ENCODE results near the gene SIX3.
A peak's percentile ranks its signal among the peaks of the same experiment; 100 is the strongest.

SIX3 gene

DNA sequence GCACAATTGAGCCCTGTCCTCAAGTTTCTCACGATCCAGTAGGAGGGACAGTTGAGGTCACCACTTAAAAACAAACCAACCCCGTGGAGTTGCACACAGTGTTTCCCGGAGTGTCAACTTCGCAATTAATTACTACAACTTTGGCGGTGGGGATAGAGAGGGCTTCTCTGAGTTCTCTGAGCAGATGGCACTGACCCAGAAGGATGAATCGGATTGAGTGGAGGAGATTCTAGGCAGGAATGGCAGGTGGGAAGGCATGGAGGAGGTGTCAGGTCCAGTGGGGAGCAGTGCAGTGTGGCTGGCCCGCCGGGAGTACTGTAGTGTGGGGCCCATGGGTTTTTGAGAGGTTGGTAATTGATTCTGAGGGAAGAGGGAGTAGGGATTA, 12.0 kb downstream of the SIX3 start:
- Histone ChIP-seq H3F3A (ENCODE audit: insufficient read depth, low read length) (no peaks in the 10 kb centered on the region), H3K79me2 (ENCODE audit: insufficient read depth, low read length) (no peaks in the 10 kb centered on the region), H3K9me3 (ENCODE audit: low read length) (no peaks in the 10 kb centered on the region), H3K9me2 (ENCODE audit: low read depth, low read length) (no peaks in the 10 kb centered on the region), H3K36me3 (ENCODE audit: insufficient read depth, low read length) (no peaks in the 10 kb centered on the region), H3K9ac (ENCODE audit: low read length) (no peak overlapping the region), H3K27me3 (ENCODE audit: insufficient read depth, low read length) (no peaks in the 10 kb centered on the region; the same call in 1 of the 2 replicates), H4K20me1 (ENCODE audit: insufficient read depth, low read length) (no peaks in the 10 kb centered on the region), H3K4me2 (ENCODE audit: low read length) (no peak overlapping the region), H2AFZ (ENCODE audit: low read length) (no peak overlapping the region), H3K27ac (ENCODE audit: low read depth, low read length, poor library complexity, severe bottlenecking) (no peak overlapping the region), H3K4me1 (ENCODE audit: insufficient read depth, low read length, severe bottlenecking) (peaks cover 4% of the 10 kb centered on the region), H3K4me3 (ENCODE audit: low read depth, low read length, poor library complexity, severe bottlenecking) (no peak overlapping the region)
- TF ChIP-seq, protein P1, sequence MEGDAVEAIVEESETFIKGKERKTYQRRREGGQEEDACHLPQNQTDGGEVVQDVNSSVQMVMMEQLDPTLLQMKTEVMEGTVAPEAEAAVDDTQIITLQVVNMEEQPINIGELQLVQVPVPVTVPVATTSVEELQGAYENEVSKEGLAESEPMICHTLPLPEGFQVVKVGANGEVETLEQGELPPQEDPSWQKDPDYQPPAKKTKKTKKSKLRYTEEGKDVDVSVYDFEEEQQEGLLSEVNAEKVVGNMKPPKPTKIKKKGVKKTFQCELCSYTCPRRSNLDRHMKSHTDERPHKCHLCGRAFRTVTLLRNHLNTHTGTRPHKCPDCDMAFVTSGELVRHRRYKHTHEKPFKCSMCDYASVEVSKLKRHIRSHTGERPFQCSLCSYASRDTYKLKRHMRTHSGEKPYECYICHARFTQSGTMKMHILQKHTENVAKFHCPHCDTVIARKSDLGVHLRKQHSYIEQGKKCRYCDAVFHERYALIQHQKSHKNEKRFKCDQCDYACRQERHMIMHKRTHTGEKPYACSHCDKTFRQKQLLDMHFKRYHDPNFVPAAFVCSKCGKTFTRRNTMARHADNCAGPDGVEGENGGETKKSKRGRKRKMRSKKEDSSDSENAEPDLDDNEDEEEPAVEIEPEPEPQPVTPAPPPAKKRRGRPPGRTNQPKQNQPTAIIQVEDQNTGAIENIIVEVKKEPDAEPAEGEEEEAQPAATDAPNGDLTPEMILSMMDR (IDR thresholded peaks at IDR 0.05; ENCODE audit: low read length) = no peak
- no peak for TF ChIP-seq EZH2 (IDR thresholded peaks at IDR 0.05; ENCODE audit: borderline replicate concordance, low read length)

DNA sequence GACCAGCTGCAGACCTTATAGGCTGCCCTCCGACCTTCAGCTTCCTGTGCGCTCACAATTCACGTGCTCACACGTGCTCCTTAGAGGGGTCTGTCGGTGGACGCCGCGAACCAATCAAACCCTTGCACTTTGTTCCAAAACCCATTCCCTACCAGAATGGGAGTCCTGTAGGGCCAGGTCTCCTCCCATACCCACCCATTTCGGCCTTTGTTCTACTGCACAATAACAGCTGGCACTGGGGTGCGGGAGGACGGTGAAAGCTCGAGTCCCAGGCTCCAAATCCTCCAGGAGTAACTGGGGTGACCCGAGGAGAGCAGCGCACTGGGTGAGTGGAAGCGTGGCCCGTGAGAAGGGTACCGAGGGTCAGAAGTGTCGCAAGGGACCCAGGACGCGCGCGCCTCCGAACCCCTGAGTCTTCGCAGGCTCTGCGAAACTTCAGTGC, 13.0 kb downstream of the SIX3 start:
- TF ChIP-seq, protein P1 (IDR thresholded peaks at IDR 0.05; ENCODE audit: low read length) = no peak
- TF ChIP-seq EZH2 (IDR thresholded peaks at IDR 0.05; ENCODE audit: borderline replicate concordance, low read length) = no peak
- Histone ChIP-seq H3K4me1 (ENCODE audit: insufficient read depth, low read length, severe bottlenecking) (peaks cover 4% of the 10 kb centered on the region), H3K9me3 (ENCODE audit: low read length) (no peaks in the 10 kb centered on the region), H3K4me3 (ENCODE audit: low read depth, low read length, poor library complexity, severe bottlenecking) (no peak overlapping the region), H3K9me2 (ENCODE audit: low read depth, low read length) (no peaks in the 10 kb centered on the region), H3F3A (ENCODE audit: insufficient read depth, low read length) (no peaks in the 10 kb centered on the region), H2AFZ (ENCODE audit: low read length) (no peak overlapping the region), H3K4me2 (ENCODE audit: low read length) (no peak overlapping the region), H3K36me3 (ENCODE audit: insufficient read depth, low read length) (no peaks in the 10 kb centered on the region), H3K27me3 (ENCODE audit: insufficient read depth, low read length) (no peaks in the 10 kb centered on the region), H4K20me1 (ENCODE audit: insufficient read depth, low read length) (no peaks in the 10 kb centered on the region), H3K79me2 (ENCODE audit: insufficient read depth, low read length) (no peaks in the 10 kb centered on the region), H3K27ac (ENCODE audit: low read depth, low read length, poor library complexity, severe bottlenecking) (no peak overlapping the region), H3K9ac (ENCODE audit: low read length) (no peak overlapping the region)

DNA sequence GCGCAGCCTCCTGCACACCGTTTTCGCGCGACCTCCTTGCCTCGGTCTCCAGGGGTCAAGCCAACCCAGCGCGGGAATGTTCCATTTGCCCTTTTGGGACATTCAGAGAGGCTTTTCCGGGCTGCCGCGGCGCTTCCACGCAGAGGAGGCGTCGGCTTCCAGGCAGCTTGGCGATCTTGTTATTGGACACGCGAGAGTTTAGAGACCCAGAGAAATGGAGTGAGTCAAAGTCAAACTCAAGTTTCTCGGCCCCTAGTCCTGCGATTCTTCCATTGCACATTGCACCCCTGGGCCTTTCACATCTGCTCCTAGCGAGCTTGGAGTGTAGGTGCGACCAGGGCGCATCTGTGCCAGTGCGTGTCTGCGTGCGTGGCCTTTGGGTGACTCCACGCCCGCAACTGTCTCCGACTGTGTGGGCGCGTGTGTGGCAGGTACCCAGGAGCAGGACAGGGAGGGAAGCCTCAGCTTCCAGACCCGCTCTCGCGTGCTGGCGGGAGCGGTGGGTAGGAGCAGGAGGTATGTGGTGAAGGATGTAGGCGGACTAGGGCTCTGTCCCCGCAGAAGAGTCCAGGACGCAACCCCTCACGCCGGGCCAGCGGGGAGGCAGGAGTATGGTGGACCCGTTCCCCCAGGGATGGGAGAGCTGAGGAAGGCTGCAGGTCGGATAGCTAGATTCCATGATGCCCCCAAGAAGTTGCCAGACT, 13.5 kb downstream of the SIX3 start:
- no peaks in the 10 kb centered on the region for H3F3A ChIP-seq (ENCODE audit: insufficient read depth, low read length)
- no peak overlapping the region for H2AFZ ChIP-seq (ENCODE audit: low read length)
- no peaks in the 10 kb centered on the region for H3K79me2 ChIP-seq (ENCODE audit: insufficient read depth, low read length)
- no peak overlapping the region for H3K9ac ChIP-seq (ENCODE audit: low read length)
- H3K27me3 ChIP-seq (ENCODE audit: insufficient read depth, low read length) = no peaks in the 10 kb centered on the region
- H3K4me2 ChIP-seq (ENCODE audit: low read length) = peak overlapping the region; percentile 54; the same call in 1 of the 2 replicates
- no peaks in the 10 kb centered on the region for H3K9me2 ChIP-seq (ENCODE audit: low read depth, low read length)
- no peaks in the 10 kb centered on the region for H3K9me3 ChIP-seq (ENCODE audit: low read length)
- peaks cover 4% of the 10 kb centered on the region for H3K4me1 ChIP-seq (ENCODE audit: insufficient read depth, low read length, severe bottlenecking)
- TF ChIP-seq, protein P1 (IDR thresholded peaks at IDR 0.05; ENCODE audit: low read length) = no peak
- TF ChIP-seq EZH2 (IDR thresholded peaks at IDR 0.05; ENCODE audit: borderline replicate concordance, low read length) = no peak
- no peak overlapping the region for H3K27ac ChIP-seq (ENCODE audit: low read depth, low read length, poor library complexity, severe bottlenecking)
- H4K20me1 ChIP-seq (ENCODE audit: insufficient read depth, low read length) = no peaks in the 10 kb centered on the region
- no peak overlapping the region for H3K4me3 ChIP-seq (ENCODE audit: low read depth, low read length, poor library complexity, severe bottlenecking)
- H3K36me3 ChIP-seq (ENCODE audit: insufficient read depth, low read length) = no peaks in the 10 kb centered on the region

Data from OCI-LY1 (cell line).